GM21367 (cell line): ENCODE measurements around the gene DMC1.
"Not testable (repeated sequence)": the region's sequence is repeated elsewhere in the genome, so short reads cannot be mapped to it uniquely, and the experiment has no call there.

ENCODE experiments used
- ATAC-seq: cut with Tn5 transposase; IDR thresholded peaks from one replicate; pipeline ENCODE4 v1.9.1; 2021; ENCODE audit not compliant: unreplicated experiment

DMC1 gene

DNA sequence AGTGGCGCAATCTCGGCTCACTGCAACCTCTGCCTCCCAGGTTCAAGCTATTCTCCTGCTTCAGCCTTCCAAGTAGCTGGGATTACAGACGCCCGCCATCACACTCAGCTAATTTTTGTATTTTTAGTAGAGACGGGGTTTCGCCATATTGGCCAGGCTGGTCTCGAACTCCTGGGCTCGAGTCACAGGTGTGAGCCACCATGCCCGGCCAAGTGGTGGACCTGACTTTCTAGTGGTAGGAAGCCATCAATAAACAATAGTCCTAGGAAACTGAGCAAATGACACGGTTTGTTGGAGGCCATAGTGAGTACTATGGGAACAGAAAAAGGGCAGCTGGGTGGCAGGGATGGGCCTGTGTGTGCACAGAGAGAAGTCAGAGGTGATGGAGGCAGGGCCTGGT, 99.8 kb downstream of the DMC1 start:
- ATAC-seq, result not testable (repeated sequence)

DNA sequence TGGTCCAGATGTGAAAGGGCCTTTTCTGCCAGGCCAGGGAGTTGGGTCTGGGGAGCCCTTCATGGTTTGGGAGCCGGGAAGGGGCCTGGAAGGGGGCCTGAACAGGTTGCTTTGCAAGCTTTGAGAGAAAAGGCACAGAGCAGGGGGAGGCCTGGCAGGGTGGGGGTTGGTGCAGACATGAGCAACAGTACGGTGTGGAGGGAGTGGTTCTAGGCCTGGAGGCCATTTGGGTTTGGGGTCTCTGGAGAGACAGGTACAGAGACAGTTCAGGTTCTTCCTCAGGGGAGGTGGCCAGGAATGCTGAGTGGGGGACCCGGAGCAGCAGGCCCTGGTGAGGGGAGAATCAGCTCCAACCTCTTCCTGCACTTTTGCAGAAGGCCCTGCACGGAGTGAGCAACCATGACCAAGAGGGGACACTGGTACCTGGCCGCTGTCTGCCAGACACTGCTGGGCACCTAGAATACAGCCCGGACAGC, 100.6 kb downstream of the DMC1 start:
- ATAC-seq, result no peak
